Stimulated activated CD8-positive, alpha-beta memory T cell treated with anti-CD3 and anti-CD28 coated beads, Interleukin-12 subunit alpha, Interleukin-12 subunit beta, amount 100 ng/mL, for 24 hours (primary cell): ENCODE data around the gene SLC25A33.

Experiments
- DNase-seq: peaks from one replicate; pipeline ENCODE4 v3.0.0-alpha.2; 2020; ENCODE audit errors: extremely low read depth

The SLC25A33 gene

GRCh38 chr1:9601942-9602793, 62.9 kb downstream of the SLC25A33 start:
- no peak for DNase-seq

- no peak for DNase-seq
Observed at GRCh38 chr1:9602794-9603167, 63.5 kb downstream of the SLC25A33 start.

- no peak for DNase-seq
Observed at GRCh38 chr1:9603307-9603706, 64.0 kb downstream of the SLC25A33 start.

GRCh38 chr1:9603766-9604753, 64.8 kb downstream of the SLC25A33 start:
- DNase-seq, result no peak

GRCh38 chr1:9604836-9605235, 65.6 kb downstream of the SLC25A33 start:
- DNase-seq, result no peak

GRCh38 chr1:9605946-9606455, 66.7 kb downstream of the SLC25A33 start:
- DNase-seq, result no peak

GRCh38 chr1:9606458-9606857, 67.2 kb downstream of the SLC25A33 start:
- DNase-seq, result no peak

- DNase-seq, result no peak
Observed at GRCh38 chr1:9606948-9607347, 67.7 kb downstream of the SLC25A33 start.

GRCh38 chr1:9607352-9607751, 68.1 kb downstream of the SLC25A33 start:
- no peak for DNase-seq

- DNase-seq, result no peak
Observed at GRCh38 chr1:9609998-9610397, 70.7 kb downstream of the SLC25A33 start.

- DNase-seq, result no peak
Observed at GRCh38 chr1:9610548-9610947, 71.3 kb downstream of the SLC25A33 start.

- DNase-seq, result no peak
Observed at GRCh38 chr1:9611716-9612115, 72.5 kb downstream of the SLC25A33 start.

- no peak for DNase-seq
Observed at GRCh38 chr1:9612162-9612845, 73.0 kb downstream of the SLC25A33 start.

GRCh38 chr1:9612871-9613624, 73.8 kb downstream of the SLC25A33 start:
- no peak for DNase-seq

- DNase-seq, result no peak
Observed at GRCh38 chr1:9613625-9614299, 74.5 kb downstream of the SLC25A33 start.

- no peak for DNase-seq
Observed at GRCh38 chr1:9615316-9616063, 76.2 kb downstream of the SLC25A33 start.

GRCh38 chr1:9618909-9619679, 79.8 kb downstream of the SLC25A33 start:
- no peak for DNase-seq

GRCh38 chr1:9621032-9621431, 81.8 kb downstream of the SLC25A33 start:
- no peak for DNase-seq

GRCh38 chr1:9624081-9624480, 84.8 kb downstream of the SLC25A33 start:
- DNase-seq, result no peak
